Ovary (tissue), 9 donors: ENCODE data around the gene YIPF1. TPM values are rescaled to one million over a fixed set of nuclear protein-coding genes. Genes with fewer than 3 reads are reported as not detected.
"Not testable (repeated sequence)": the region's sequence is repeated elsewhere in the genome, so short reads cannot be mapped to it uniquely, and the experiment has no call there.

Experiments used
- DNase-seq, 5 donors: peaks; one replicate each; pipeline ENCODE4 v3.0.0-alpha.2; 2019 to 2020
- H3K27ac ChIP-seq, 2 donors: fragments of 200-600 bp; one replicate each; pipeline versions ENCODE4 v1.5.1 to v1.8.0; 2019 to 2022
- H3K27me3 ChIP-seq: fragments of 200-600 bp; one replicate; pipeline ENCODE4 v1.8.0; 2022
- H3K36me3 ChIP-seq: fragments of 200-600 bp; sonication (generic); one replicate; pipeline ENCODE4 v1.5.1; 2019
- H3K4me1 ChIP-seq: one replicate; pipeline ENCODE4 v1.8.1; 2013; ENCODE audit warnings: mild to moderate bottlenecking, moderate library complexity; ENCODE audit not compliant: insufficient read depth
- H3K4me3 ChIP-seq: fragments of 200-600 bp; sonication (generic); one replicate; pipeline ENCODE4 v1.5.1; 2017
- H3K9me3 ChIP-seq, 2 donors: fragments of 200-600 bp in 1 of 2; sonication (generic) in 1 of 2; one replicate each; pipeline versions ENCODE4 v1.5.1 to v1.8.1; 2013 to 2019; ENCODE audit warnings: mild to moderate bottlenecking in 1 of 2, moderate library complexity in 1 of 2
- EP300 ChIP-seq: sonication (generic); formaldehyde crosslinking; IDR thresholded peaks from one replicate; pipeline ENCODE4 v1.6.1; 2017; ENCODE audit warnings: antibody characterized with exemption
- POLR2A ChIP-seq: fragments of 450-650 bp; IDR thresholded peaks from one replicate; pipeline ENCODE4 v1.6.1; 2017; ENCODE audit warnings: antibody characterized with exemption, mild to moderate bottlenecking, moderate library complexity
- WGBS, 3 donors: extraction: QIAGEN DNeasy Blood & Tissue Kit in 1 of 3; methylation state at CpG; one replicate each; pipeline versions ENCODE4 v1.1.5 to v1.1.7; 2013 to 2017; 5-methylcytosine and 5-hydroxymethylcytosine counted together
- intact Hi-C, 4 donors: fragments of 100-400 bp; cut with DNase I; formaldehyde crosslinking; loops; one replicate each; pipeline versions ENCODE4 v1.11.0 to v1.15.1; 2022 to 2023
- polyA plus RNA-seq, 2 donors: library from polyadenylated mRNA; stranded (reverse); fragments of 200-250 nt in 1 of 2; fragments of 350-450 nt in 1 of 2; fragmentation: Illumina TruSeq in 1 of 2; extraction: RNeasy Lipid Tissue Mini Kit (QIAGEN cat#74804) in 1 of 2; gene quantifications; one replicate each; pipeline ENCODE4 v1.2.3, GENCODE V29; 2013 to 2014
- total RNA-seq, 7 donors: library from RNA; depleted of rRNA in 2 of 7; stranded (reverse); fragments of >200 nt in 2 of 7; fragmentation: NEBNext Ultra II Directional in 3 of 7; extraction: Animal tissue kit (Norgen Biotek cat#: 25700) in 3 of 7; gene quantifications; one replicate each; pipeline versions ENCODE4 v1.1.0 to v1.2.4, GENCODE V29; 2016 to 2023
- TF ChIP-seq, protein P1 (sequence below), 3 donors: fragments of 450-650 bp in 2 of 3; fragments of 200-600 bp in 1 of 3; IDR thresholded peaks; one replicate each; pipeline versions ENCODE4 v1.5.1 to v1.8.0; 2016 to 2022; ENCODE audit warnings: antibody characterized with exemption in 3 of 3, mild to moderate bottlenecking in 1 of 3
- donor health status: DM: no; HTN: no; CAD: no; lungs with moderate emphysema.
- donor health status: DM: no; HTN: no; CAD: no.
- donor health status: Bipolar disorder and iron deficiency.
- donor health status: DM: yes; HTN: yes; CAD: no.
- donor health status: DM: no; HTN: no; CAD: no.
- donor health status: DM: yes; HTN: yes; CAD: no.

YIPF1 gene
- total and polyA plus RNA-seq, 9 donors = 11.5 to 47.8 (median 18.3) TPM

DNA sequence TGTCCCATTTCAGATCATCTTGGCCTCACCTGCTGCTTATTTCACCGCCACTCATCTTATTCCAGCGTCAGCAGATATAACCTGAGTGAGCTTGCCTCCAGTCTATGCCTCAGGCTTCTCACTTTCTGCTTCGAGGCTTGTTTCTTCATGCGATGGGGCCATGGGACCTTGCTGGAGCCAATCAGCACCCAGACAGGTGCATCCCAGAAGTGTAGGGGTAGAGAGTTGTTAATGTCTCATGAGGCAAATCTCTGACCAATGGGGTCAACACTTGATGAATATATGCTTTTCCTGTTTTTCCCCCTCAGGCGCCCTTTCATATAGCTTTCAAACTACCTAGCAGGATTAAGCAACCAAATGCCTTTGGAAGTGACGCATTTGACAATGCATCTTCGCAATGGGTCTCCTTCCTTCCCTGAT is 935 bp upstream of the YIPF1 start:
- peak overlapping the region; percentile 77 for H3K4me3 ChIP-seq
- WGBS, 3 donors = 58 to 75% (median 69%) methylated on average over 7 of the region's 7 CpGs
- intact Hi-C loops = loop anchor here in 1 of 4 donors (5.0 kb wide), 1 partner anchor 162 kb away; the partner anchor contains the start of genes TCEANC2 and TMEM59
- peak overlapping the region in 1 of 2 donors; percentile 30 for H3K27ac ChIP-seq
- H3K9me3 ChIP-seq = no peaks in the 10 kb centered on the region
- DNase-seq = no peak
- no peaks in the 10 kb centered on the region for H3K27me3 ChIP-seq
- TF ChIP-seq EP300 = no peak
- TF ChIP-seq, protein P1, sequence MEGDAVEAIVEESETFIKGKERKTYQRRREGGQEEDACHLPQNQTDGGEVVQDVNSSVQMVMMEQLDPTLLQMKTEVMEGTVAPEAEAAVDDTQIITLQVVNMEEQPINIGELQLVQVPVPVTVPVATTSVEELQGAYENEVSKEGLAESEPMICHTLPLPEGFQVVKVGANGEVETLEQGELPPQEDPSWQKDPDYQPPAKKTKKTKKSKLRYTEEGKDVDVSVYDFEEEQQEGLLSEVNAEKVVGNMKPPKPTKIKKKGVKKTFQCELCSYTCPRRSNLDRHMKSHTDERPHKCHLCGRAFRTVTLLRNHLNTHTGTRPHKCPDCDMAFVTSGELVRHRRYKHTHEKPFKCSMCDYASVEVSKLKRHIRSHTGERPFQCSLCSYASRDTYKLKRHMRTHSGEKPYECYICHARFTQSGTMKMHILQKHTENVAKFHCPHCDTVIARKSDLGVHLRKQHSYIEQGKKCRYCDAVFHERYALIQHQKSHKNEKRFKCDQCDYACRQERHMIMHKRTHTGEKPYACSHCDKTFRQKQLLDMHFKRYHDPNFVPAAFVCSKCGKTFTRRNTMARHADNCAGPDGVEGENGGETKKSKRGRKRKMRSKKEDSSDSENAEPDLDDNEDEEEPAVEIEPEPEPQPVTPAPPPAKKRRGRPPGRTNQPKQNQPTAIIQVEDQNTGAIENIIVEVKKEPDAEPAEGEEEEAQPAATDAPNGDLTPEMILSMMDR (IDR thresholded peaks at IDR 0.05) = no peak
- TF ChIP-seq POLR2A = no peak
- no peaks in the 10 kb centered on the region for H3K4me1 ChIP-seq
- no peaks in the 10 kb centered on the region for H3K36me3 ChIP-seq

DNA sequence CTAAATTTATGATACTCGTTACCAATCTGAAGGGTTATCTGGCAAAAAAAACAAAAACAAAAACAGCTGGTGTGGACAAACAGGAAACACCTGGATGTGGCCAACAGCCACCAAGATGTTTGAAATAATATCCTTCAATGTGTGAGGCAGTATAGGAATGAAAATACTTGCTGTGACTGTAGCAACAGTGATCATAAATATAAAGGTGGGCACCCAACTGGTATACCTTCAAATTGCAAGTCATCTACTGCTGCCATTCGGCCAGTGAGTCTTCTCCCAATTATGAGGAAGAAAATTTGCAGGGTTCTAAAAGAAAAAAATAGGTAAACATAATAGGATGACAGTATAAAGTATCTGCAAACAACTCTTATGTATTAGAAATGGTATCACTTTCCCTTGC is 916 bp downstream of the YIPF1 start:
- intact Hi-C loops = loop anchor here in 2 of 4 donors (5.0 kb wide), 1 partner anchor 59 kb away; the partner anchor contains the start of genes IFT25 (in 2 of the 2) and LRRC42 (in 2 of the 2)
- WGBS, 3 donors = 37 to 47% (median 43%) methylated on average over 2 of the region's 2 CpGs
- H3K4me1 ChIP-seq = no peaks in the 10 kb centered on the region
- no peaks in the 10 kb centered on the region for H3K9me3 ChIP-seq
- TF ChIP-seq, protein P1 (IDR thresholded peaks at IDR 0.05) = no peak
- TF ChIP-seq POLR2A (no peak), EP300 (no peak)
- DNase-seq = no peak
- peak overlapping the region; percentile 77 for H3K4me3 ChIP-seq
- peak overlapping the region in 1 of 2 donors; percentile 11 for H3K27ac ChIP-seq
- no peaks in the 10 kb centered on the region for H3K36me3 ChIP-seq
- H3K27me3 ChIP-seq = no peaks in the 10 kb centered on the region

DNA sequence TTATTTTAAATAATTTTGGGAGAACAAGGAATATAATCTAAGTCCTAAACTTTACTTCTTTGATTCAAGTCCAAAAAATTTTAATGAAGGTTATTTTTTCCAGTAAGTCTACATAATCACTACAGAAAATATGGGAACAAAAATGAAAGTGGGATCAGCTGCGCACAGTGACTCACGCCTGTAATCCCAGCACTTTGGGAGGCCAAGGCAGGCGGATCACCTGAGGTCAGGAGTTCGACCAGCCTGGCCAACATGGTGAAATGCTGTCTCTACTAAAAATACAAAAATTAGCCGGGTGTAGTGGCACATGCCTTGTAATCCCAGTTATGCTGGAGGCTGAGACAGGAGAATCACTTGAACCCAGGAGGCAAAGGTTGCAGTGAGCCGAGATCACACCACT is 6.0 kb downstream of the YIPF1 start:
- DNase-seq, H3K4me1 ChIP-seq, H3K4me3 ChIP-seq, H3K9me3 ChIP-seq, H3K27me3 ChIP-seq, H3K36me3 ChIP-seq, intact Hi-C loops, H3K27ac ChIP-seq: not testable (repeated sequence)
- 94 to 96% (median 94%) methylated on average over 6 of the region's 6 CpGs for WGBS, 3 donors

DNA sequence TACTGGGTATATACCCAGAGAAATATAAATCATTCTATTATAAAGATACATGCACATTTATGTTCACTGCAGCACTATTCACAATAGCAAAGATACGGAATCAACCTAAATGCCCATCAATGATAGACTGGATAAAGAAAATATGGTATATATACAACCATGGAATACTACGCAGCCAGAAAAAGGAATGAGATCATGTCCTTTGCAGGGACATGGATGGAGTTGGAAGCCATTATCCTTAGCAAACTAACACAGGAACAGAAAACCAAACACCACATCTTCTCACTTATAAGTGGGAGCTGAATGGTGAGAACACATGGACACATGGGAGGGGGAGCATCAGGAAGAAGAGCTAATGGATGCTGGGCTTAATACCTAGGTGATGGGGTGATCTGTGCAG is 7.7 kb downstream of the YIPF1 start:
- H3K9me3 ChIP-seq, intact Hi-C loops, H3K4me1 ChIP-seq, H3K27ac ChIP-seq, H3K36me3 ChIP-seq, H3K27me3 ChIP-seq, H3K4me3 ChIP-seq, DNase-seq: not testable (repeated sequence)
- 96 to 99% (median 99%) methylated on average over 2 of the region's 2 CpGs for WGBS, 3 donors

DNA sequence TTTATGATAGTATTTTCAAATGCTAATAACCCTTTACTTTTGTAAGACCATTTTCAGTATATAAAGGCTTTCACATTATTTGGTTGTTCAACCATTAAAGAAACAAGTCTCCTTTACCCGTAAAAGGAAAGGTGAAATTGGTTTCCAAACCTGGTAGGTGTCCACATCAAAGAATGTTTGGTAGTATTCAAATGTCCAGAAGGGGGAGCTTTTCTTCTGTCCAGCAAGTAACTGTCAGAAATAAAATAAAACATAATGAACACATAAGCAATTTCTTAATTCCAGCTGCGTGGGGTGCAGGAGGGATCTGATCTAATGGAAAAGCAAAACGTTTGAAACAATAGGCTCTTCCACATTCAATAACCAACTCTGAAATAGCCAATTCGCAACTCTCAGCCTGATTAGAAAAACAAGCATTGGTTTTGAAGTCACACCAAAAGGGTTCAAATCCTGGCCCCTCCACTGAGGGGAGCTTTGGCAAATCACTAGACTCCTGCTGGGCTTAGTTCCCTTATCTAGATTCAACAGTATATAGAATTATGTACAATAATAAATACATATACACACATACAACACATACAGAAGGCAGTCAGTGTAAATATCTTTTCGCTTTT is 11.0 kb downstream of the YIPF1 start:
- no peak for TF ChIP-seq POLR2A
- TF ChIP-seq, protein P1 (IDR thresholded peaks at IDR 0.05) = peak in 2 of 3 donors; percentile 35 to 43
- intact Hi-C loops = loop anchor here in 1 of 4 donors (10.0 kb wide), 1 partner anchor 176 kb away; the partner anchor contains the start of genes TCEANC2 and TMEM59
- no peak overlapping the region for H3K27ac ChIP-seq
- 36 to 41% (median 39%) methylated on average over 5 of the region's 5 CpGs for WGBS, 3 donors
- H3K4me3 ChIP-seq = no peak overlapping the region
- H3K4me1 ChIP-seq = no peaks in the 10 kb centered on the region
- no peaks in the 10 kb centered on the region for H3K36me3 ChIP-seq
- no peaks in the 10 kb centered on the region for H3K27me3 ChIP-seq
- no peak for DNase-seq
- no peaks in the 10 kb centered on the region for H3K9me3 ChIP-seq

DNA sequence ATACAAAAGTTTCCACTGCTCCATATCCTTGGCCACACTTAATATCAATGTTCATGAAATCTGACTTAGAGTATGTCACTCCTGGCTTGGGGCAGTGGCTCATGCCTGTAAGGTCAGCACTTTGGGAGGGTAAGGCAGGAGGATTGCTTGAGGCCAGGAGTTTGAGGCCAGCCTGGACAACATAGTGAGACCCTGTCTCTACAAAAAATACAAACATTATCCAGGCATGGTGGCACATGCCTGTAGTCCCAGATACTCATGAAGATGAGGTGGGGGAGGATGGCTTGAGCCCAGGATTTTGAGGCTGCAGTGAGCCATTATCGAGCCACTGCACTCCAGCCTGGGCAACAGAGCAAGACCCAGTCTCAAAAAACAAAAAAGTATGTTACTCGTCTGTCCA is 14.4 kb downstream of the YIPF1 start:
- not testable (repeated sequence) for H3K4me3 ChIP-seq

More for the DNA sequence above, 14.4 kb downstream of the YIPF1 start:
- H3K4me1 ChIP-seq, H3K27ac ChIP-seq, DNase-seq, H3K27me3 ChIP-seq, H3K36me3 ChIP-seq, H3K9me3 ChIP-seq: not testable (repeated sequence)
- intact Hi-C loops = loop anchor here in 1 of 4 donors (10.0 kb wide), 1 partner anchor 180 kb away; the partner anchor contains the start of genes TCEANC2 and TMEM59
- 90 to 94% (median 91%) methylated on average over 2 of the region's 2 CpGs for WGBS, 3 donors
